GM12874 (cell line): ENCODE data around the gene ANO1.

Experiments used
- CTCF ChIP-seq: IDR thresholded peaks from 2 replicates; pipeline ENCODE4 v1.5.1; 2011; ENCODE audit warnings: low read depth, mild to moderate bottlenecking, control low read depth, low read length, moderate library complexity; ENCODE audit not compliant: insufficient read depth

ANO1 gene

GRCh38 chr11:70074746-70075145 is 3.4 kb upstream of the ANO1 start:
- no peak for TF ChIP-seq CTCF

- no peak for TF ChIP-seq CTCF
Measured at GRCh38 chr11:70075836-70076235, 2.3 kb upstream of the ANO1 start.

- TF ChIP-seq CTCF = no peak
Measured at GRCh38 chr11:70076461-70076931, 1.6 kb upstream of the ANO1 start.

GRCh38 chr11:70077411-70078094 is 564 bp upstream of the ANO1 start:
- TF ChIP-seq CTCF = no peak

- TF ChIP-seq CTCF = no peak
Measured at GRCh38 chr11:70078781-70079616, 882 bp downstream of the ANO1 start.

GRCh38 chr11:70079691-70080090 is 1.6 kb downstream of the ANO1 start:
- TF ChIP-seq CTCF = no peak

- no peak for TF ChIP-seq CTCF
Measured at GRCh38 chr11:70080763-70081162, 2.6 kb downstream of the ANO1 start.
